Right lobe of liver (tissue), 6 donors: ENCODE data around the gene SLC15A1. TPM values are rescaled to one million over a fixed set of nuclear protein-coding genes. Genes with fewer than 3 reads are reported as not detected.

Experiments
- ATAC-seq, 4 donors: fragments of 200-7000 bp; cut with Tn5 transposase; one replicate each; pipeline ENCODE4 v1.9.1; 2020; ENCODE audit warnings: mild to moderate bottlenecking in 4 of 4, moderate library complexity in 4 of 4
- DNase-seq, 3 donors: peaks; one replicate each; pipeline ENCODE4 v3.0.0-alpha.2; 2020
- H3K27ac ChIP-seq, 3 donors: fragments of 200-600 bp; one replicate each; pipeline ENCODE4 v1.8.0; 2022
- H3K27me3 ChIP-seq, 2 donors: fragments of 200-600 bp; one replicate each; pipeline ENCODE4 v1.8.0; 2022
- H3K36me3 ChIP-seq, 4 donors: fragments of 200-600 bp; sonication (generic) in 1 of 4; one replicate each; pipeline versions ENCODE4 v1.5.1 to v1.8.0; 2017 to 2022; ENCODE audit warnings: control low read depth in 1 of 4
- H3K4me1 ChIP-seq, 4 donors: fragments of 200-600 bp; sonication (generic) in 1 of 4; one replicate each; pipeline versions ENCODE4 v1.5.1 to v1.8.0; 2017 to 2022; ENCODE audit warnings: control low read depth in 1 of 4
- H3K4me3 ChIP-seq, 3 donors: fragments of 200-600 bp; one replicate each; pipeline ENCODE4 v1.8.0; 2022
- H3K9me3 ChIP-seq, 4 donors: fragments of 200-600 bp; sonication (generic) in 1 of 4; one replicate each; pipeline versions ENCODE4 v1.5.1 to v1.8.0; 2017 to 2022; ENCODE audit warnings: control low read depth in 1 of 4
- CTCF ChIP-seq, 4 donors: fragments of 200-600 bp in 3 of 4; fragments of 450-650 bp in 1 of 4; IDR thresholded peaks; one replicate each; pipeline versions ENCODE4 v1.5.1 to v1.8.0; 2016 to 2022; ENCODE audit warnings: antibody characterized with exemption in 4 of 4, mild to moderate bottlenecking in 2 of 4
- POLR2A ChIP-seq: fragments of 450-650 bp; IDR thresholded peaks from one replicate; pipeline ENCODE4 v1.6.1; 2017; ENCODE audit warnings: antibody characterized with exemption, mild to moderate bottlenecking
- WGBS: methylation state at CpG from one replicate; pipeline ENCODE4 v1.1.6; 2018; ENCODE audit warnings: low coverage, low lambda C conversion rate; ENCODE audit not compliant: insufficient coverage; ENCODE audit errors: missing lambda C conversion rate; 5-methylcytosine and 5-hydroxymethylcytosine counted together
- intact Hi-C, 2 donors: fragments of 100-400 bp; cut with DNase I; formaldehyde crosslinking; loops; one replicate each; pipeline versions ENCODE4 v1.11.2 to v1.14.1; 2022
- total RNA-seq, 6 experiments: library from RNA; depleted of rRNA in 2 of 6; stranded (reverse); fragments of >200 nt in 2 of 6; fragmentation: NEBNext Ultra II Directional in 3 of 6; extraction: Animal tissue kit (Norgen Biotek cat#: 25700) in 3 of 6; gene quantifications; one replicate each; pipeline versions ENCODE4 v1.1.0 to v1.2.4, GENCODE V29; 2016 to 2023
- donor health status: DM: no; HTN: yes; CAD: no.
- donor health status: DM: no; HTN: no; CAD: no.
- donor health status: DM: no; HTN: no; CAD: no.
- donor health status: DM: no; HTN: yes; CAD: no.
- donor health status: DM: no; HTN: yes; CAD: no.

SLC15A1 gene
- total RNA-seq, 6 experiments from 2014 or later = 13.5 to 26.8 (median 17.3) TPM

GRCh38 chr13:98766697-98767096 lies 14.2 kb upstream of the SLC15A1 start:
- H3K4me1 ChIP-seq = peaks cover 0 to 9% (median 3%) of the 10 kb centered on the region in 4 donors
- intact Hi-C loops = no loop called here
- DNase-seq (no peak), ATAC-seq (no peak)
- no peak overlapping the region for H3K4me3 ChIP-seq
- no peak overlapping the region for H3K27ac ChIP-seq
- no peaks in the 10 kb centered on the region for H3K9me3 ChIP-seq
- H3K27me3 ChIP-seq = no peaks in the 10 kb centered on the region
- TF ChIP-seq POLR2A (no peak), CTCF (IDR thresholded peaks at IDR 0.05) (no peak)
- 69% methylated on average over 11 of the region's 11 CpGs for WGBS
- H3K36me3 ChIP-seq = no peaks in the 10 kb centered on the region

GRCh38 chr13:98765996-98766519 lies 13.6 kb upstream of the SLC15A1 start:
- Histone ChIP-seq H3K27ac (no peak overlapping the region), H3K4me3 (no peak overlapping the region), H3K27me3 (no peaks in the 10 kb centered on the region), H3K36me3 (no peaks in the 10 kb centered on the region), H3K9me3 (no peaks in the 10 kb centered on the region), H3K4me1 (peaks cover 0 to 12% (median 5%) of the 10 kb centered on the region in 4 donors)
- WGBS = 84% methylated on average over 7 of the region's 8 CpGs
- no peak for TF ChIP-seq CTCF (IDR thresholded peaks at IDR 0.05)
- no peak for TF ChIP-seq POLR2A
- DNase-seq = no peak
- intact Hi-C loops = no loop called here
- no peak for ATAC-seq

- Histone ChIP-seq H3K9me3 (no peaks in the 10 kb centered on the region), H3K4me1 (peaks cover 0 to 21% (median 10%) of the 10 kb centered on the region in 4 donors), H3K27ac (peak overlapping the region in 2 of 3 donors; percentile 49 to 78), H3K4me3 (peak overlapping the region in 2 of 3 donors; percentile 37 to 40), H3K27me3 (no peaks in the 10 kb centered on the region), H3K36me3 (no peaks in the 10 kb centered on the region)
- TF ChIP-seq CTCF (IDR thresholded peaks at IDR 0.05) (no peak), POLR2A (no peak)
- WGBS = 30% methylated on average over 14 of the region's 15 CpGs
- intact Hi-C loops = no loop called here
- ATAC-seq = peak; percentile 25 to 61 (median 48)
- DNase-seq = peak in 2 of 3 donors; percentile 33 to 61
Measured at GRCh38 chr13:98761986-98762616, 9.6 kb upstream of the SLC15A1 start.

- Histone ChIP-seq H3K27ac (peak overlapping the region in 2 of 3 donors; percentile 63 to 78), H3K4me1 (peaks cover 0 to 21% (median 10%) of the 10 kb centered on the region in 4 donors), H3K9me3 (no peaks in the 10 kb centered on the region), H3K36me3 (no peaks in the 10 kb centered on the region), H3K4me3 (peak overlapping the region in 2 of 3 donors; percentile 37 to 40), H3K27me3 (no peaks in the 10 kb centered on the region)
- 41% methylated on average over 14 of the region's 15 CpGs for WGBS
- TF ChIP-seq CTCF (IDR thresholded peaks at IDR 0.05) (no peak), POLR2A (no peak)
- peak; percentile 85 to 92 (median 88) for ATAC-seq
- peak in 2 of 3 donors; percentile 44 to 87 for DNase-seq
- intact Hi-C loops = no loop called here
Measured at GRCh38 chr13:98761126-98761985, 8.9 kb upstream of the SLC15A1 start.
